ENCODE data around the gene ARL6IP5. TPM values are rescaled to one million over a fixed set of nuclear protein-coding genes. Genes with fewer than 3 reads are reported as not detected.

ARL6IP5 gene
- total RNA-seq, 3 donors from 2014 or later (not counting 1 experiment from before 2014, with no cell fraction given) = 98.1 to 132 (median 105) TPM

DNA sequence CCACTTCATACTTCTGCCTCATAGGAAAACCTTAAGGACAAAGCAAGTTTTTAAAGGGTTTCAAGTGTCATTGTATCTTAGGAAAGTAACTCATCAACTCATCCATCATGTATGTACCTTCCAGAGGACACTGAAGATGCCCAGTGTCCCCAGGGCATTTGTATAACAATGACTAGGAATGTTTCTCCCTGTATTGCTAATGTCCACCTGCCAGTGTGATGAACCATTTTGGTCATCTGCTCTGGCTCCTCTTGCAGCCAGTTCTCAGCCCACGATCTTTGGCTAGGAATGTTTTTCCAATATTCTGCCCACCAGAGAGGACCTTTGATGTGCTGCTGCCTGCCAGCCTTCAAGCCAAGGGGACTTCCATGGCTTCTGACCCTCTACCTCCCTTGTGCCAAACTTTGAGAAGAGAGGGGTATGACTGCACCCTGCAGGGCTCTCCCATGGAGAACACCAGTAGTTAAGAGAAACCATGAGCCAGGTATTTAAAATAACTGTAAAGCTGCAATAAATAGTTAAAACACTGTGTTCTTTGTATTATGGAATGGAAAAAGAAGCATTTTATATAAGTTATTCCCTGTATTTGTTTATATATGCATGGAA lies 26.3 kb downstream of the ARL6IP5 start:
- ATAC-seq = peak in 1 of 3 donors; percentile 43
- Histone ChIP-seq H3K4me3 (ENCODE audit: low read length) (no peak overlapping the region), H3K27ac (ENCODE audit: low read length) (no peak overlapping the region), H3K9me3 (ENCODE audit: control insufficient read depth, insufficient read depth, low read length) (no peaks in the 10 kb centered on the region), H3K27me3 (ENCODE audit: control insufficient read depth, insufficient read depth, low read length) (no peaks in the 10 kb centered on the region), H3K36me3 (ENCODE audit: control insufficient read depth, insufficient read depth, low read length) (peaks cover 3% of the 10 kb centered on the region), H3K4me1 (ENCODE audit: control insufficient read depth, insufficient read depth, low read length) (no peaks in the 10 kb centered on the region)
- Mint-ChIP-seq H3K27me3 (ENCODE audit: low read depth in 2 of 2) (no peaks in the 10 kb centered on the region), H3K9me3 (no peaks in the 10 kb centered on the region), H3K27ac (no peak overlapping the region), H3K4me1 (no peaks in the 10 kb centered on the region), H3K4me3 (no peak overlapping the region), H3K36me3 (peaks cover under 1% of the 10 kb centered on the region)
- TF ChIP-seq, protein P1, sequence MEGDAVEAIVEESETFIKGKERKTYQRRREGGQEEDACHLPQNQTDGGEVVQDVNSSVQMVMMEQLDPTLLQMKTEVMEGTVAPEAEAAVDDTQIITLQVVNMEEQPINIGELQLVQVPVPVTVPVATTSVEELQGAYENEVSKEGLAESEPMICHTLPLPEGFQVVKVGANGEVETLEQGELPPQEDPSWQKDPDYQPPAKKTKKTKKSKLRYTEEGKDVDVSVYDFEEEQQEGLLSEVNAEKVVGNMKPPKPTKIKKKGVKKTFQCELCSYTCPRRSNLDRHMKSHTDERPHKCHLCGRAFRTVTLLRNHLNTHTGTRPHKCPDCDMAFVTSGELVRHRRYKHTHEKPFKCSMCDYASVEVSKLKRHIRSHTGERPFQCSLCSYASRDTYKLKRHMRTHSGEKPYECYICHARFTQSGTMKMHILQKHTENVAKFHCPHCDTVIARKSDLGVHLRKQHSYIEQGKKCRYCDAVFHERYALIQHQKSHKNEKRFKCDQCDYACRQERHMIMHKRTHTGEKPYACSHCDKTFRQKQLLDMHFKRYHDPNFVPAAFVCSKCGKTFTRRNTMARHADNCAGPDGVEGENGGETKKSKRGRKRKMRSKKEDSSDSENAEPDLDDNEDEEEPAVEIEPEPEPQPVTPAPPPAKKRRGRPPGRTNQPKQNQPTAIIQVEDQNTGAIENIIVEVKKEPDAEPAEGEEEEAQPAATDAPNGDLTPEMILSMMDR (IDR thresholded peaks at IDR 0.05) = no peak
- 92% methylated on average over 1 of the region's 1 CpG for WGBS (ENCODE audit: insufficient coverage)
- intact Hi-C loops (cut with micrococcal nuclease) = no loop called here
- DNase-seq = no peak

DNA sequence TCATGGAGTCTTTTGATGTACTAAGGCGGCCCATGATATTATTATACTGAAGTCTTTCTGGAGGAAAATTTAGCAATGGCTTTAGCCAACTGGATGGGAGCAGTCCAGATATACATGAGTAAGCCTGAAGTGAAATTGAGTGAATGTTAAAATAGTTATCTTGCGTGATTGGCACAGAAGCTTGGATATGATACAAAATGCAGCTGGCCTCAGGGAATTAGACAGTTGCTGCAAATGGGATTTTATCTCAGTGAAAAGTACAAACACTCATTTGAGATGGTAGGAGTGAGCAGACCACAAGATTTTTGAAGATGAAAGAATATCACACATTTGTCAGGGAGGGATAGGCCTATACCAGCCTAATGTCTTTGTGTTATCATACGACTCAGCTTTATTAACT lies 28.8 kb downstream of the ARL6IP5 start:
- Histone ChIP-seq H3K9me3 (ENCODE audit: control insufficient read depth, insufficient read depth, low read length) (no peaks in the 10 kb centered on the region), H3K27me3 (ENCODE audit: control insufficient read depth, insufficient read depth, low read length) (no peaks in the 10 kb centered on the region), H3K4me1 (ENCODE audit: control insufficient read depth, insufficient read depth, low read length) (no peaks in the 10 kb centered on the region), H3K4me3 (ENCODE audit: low read length) (no peak overlapping the region), H3K27ac (ENCODE audit: low read length) (no peak overlapping the region), H3K36me3 (ENCODE audit: control insufficient read depth, insufficient read depth, low read length) (no peaks in the 10 kb centered on the region)
- ATAC-seq = no peak
- 93% methylated on average over 2 of the region's 3 CpGs for WGBS (ENCODE audit: insufficient coverage)
- no peak overlapping the region for H3K27ac Mint-ChIP-seq
- H3K4me3 Mint-ChIP-seq = no peak overlapping the region
- no peak for DNase-seq
- H3K4me1 Mint-ChIP-seq = no peaks in the 10 kb centered on the region
- H3K9me3 Mint-ChIP-seq = no peaks in the 10 kb centered on the region
- H3K27me3 Mint-ChIP-seq (ENCODE audit: low read depth in 2 of 2) = no peaks in the 10 kb centered on the region
- H3K36me3 Mint-ChIP-seq = no peaks in the 10 kb centered on the region
- intact Hi-C loops (cut with micrococcal nuclease) = no loop called here
- TF ChIP-seq, protein P1 (IDR thresholded peaks at IDR 0.05) = no peak

DNA sequence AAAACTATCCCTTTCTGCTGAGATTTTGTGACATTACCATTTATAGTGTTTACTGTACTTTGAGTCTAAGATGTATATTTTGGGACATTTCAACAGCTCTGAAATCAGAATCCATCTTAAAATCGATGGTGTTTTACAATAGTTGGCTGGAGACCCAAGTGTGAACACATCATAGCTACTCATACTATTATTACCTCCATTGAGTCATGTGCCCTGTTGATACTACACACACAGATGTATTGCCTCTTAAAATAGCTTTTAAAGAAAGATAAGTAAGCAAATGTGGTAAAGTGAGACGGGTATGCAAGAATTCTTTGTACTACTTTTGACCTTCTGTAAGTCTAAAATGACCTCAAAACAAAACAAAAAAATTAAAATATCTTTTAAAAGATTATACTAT lies 31.0 kb downstream of the ARL6IP5 start:
- Mint-ChIP-seq H3K36me3 (no peaks in the 10 kb centered on the region), H3K27ac (no peak overlapping the region), H3K4me1 (no peaks in the 10 kb centered on the region), H3K9me3 (no peaks in the 10 kb centered on the region), H3K27me3 (ENCODE audit: low read depth in 2 of 2) (no peaks in the 10 kb centered on the region), H3K4me3 (no peak overlapping the region)
- H3K36me3 ChIP-seq (ENCODE audit: control insufficient read depth, insufficient read depth, low read length) = no peaks in the 10 kb centered on the region
- TF ChIP-seq, protein P1 (IDR thresholded peaks at IDR 0.05) = no peak
- no peaks in the 10 kb centered on the region for H3K27me3 ChIP-seq (ENCODE audit: control insufficient read depth, insufficient read depth, low read length)
- intact Hi-C loops (cut with micrococcal nuclease) = no loop called here
- ATAC-seq = no peak
- H3K4me3 ChIP-seq (ENCODE audit: low read length) = no peak overlapping the region
- DNase-seq = no peak
- 100% methylated on average over 1 of the region's 2 CpGs for WGBS (ENCODE audit: insufficient coverage)
- H3K4me1 ChIP-seq (ENCODE audit: control insufficient read depth, insufficient read depth, low read length) = no peaks in the 10 kb centered on the region
- H3K27ac ChIP-seq (ENCODE audit: low read length) = no peak overlapping the region
- no peaks in the 10 kb centered on the region for H3K9me3 ChIP-seq (ENCODE audit: control insufficient read depth, insufficient read depth, low read length)

DNA sequence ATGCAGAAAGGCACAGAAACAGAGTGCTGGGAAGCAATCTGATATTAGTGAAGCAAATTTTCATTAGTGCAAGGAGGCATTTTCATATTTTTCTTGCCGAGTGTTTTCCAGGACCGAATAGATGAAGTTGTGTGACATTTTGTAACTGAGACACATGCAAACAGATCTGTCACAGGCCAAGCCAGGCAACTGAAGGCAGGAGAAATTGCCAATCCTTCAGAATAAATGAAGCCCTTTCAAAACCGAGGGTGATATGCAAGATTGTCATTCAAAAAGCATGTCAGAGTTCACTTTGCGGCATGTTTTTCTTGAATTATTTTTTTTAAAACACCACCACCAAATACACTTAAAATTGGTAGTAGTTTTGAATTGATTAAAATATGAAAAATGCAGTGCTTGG lies 31.4 kb downstream of the ARL6IP5 start:
- H3K4me1 Mint-ChIP-seq = peaks cover 0 to 4% of the 10 kb centered on the region in 2 donors
- no peak overlapping the region for H3K27ac ChIP-seq (ENCODE audit: low read length)
- no peaks in the 10 kb centered on the region for H3K9me3 ChIP-seq (ENCODE audit: control insufficient read depth, insufficient read depth, low read length)
- ATAC-seq = no peak
- no peaks in the 10 kb centered on the region for H3K27me3 ChIP-seq (ENCODE audit: control insufficient read depth, insufficient read depth, low read length)
- no peak overlapping the region for H3K27ac Mint-ChIP-seq
- H3K9me3 Mint-ChIP-seq = no peaks in the 10 kb centered on the region
- intact Hi-C loops (cut with micrococcal nuclease) = no loop called here
- H3K36me3 Mint-ChIP-seq = no peaks in the 10 kb centered on the region
- H3K36me3 ChIP-seq (ENCODE audit: control insufficient read depth, insufficient read depth, low read length) = no peaks in the 10 kb centered on the region
- no peak overlapping the region for H3K4me3 Mint-ChIP-seq
- no peak overlapping the region for H3K4me3 ChIP-seq (ENCODE audit: low read length)
- TF ChIP-seq, protein P1 (IDR thresholded peaks at IDR 0.05) = no peak
- no peaks in the 10 kb centered on the region for H3K4me1 ChIP-seq (ENCODE audit: control insufficient read depth, insufficient read depth, low read length)
- no peaks in the 10 kb centered on the region for H3K27me3 Mint-ChIP-seq (ENCODE audit: low read depth in 2 of 2)
- WGBS (ENCODE audit: insufficient coverage) = 88% methylated on average over 3 of the region's 4 CpGs
- no peak for DNase-seq
